ENCODE measurements around the gene BEGAIN. TPM values are rescaled to one million over a fixed set of nuclear protein-coding genes. Genes with fewer than 3 reads are reported as not detected.

Gene BEGAIN
- total and polyA plus RNA-seq, 11 donors = 0.14 to 2.8 (median 0.75) TPM

DNA sequence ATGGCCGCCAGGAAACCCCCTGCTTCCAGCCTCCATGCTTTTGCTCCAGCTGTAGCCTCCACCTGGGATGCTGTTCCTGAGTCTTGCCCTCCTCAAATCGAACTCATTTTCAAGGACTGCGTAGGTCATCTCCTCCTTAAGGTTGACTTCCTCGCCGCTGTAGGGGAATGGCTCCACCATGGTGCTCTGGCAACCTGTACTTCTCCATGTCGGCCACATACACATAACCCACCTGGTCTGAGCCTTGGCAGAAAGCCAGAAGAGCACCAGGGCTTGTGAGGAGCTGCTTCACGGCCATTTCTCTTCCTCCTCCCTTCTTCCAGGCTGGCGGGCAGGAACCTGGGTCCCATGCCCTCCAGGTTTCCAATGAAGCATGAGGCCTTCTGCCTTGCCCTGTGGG lies 36.7 kb upstream of the BEGAIN start:
- no peaks in the 10 kb centered on the region for H3K36me3 ChIP-seq
- 85 to 89% (median 88%) methylated on average over 8 of the region's 8 CpGs for WGBS, 4 donors
- H3K27ac ChIP-seq = no peak overlapping the region
- DNase-seq = peak in 2 of 5 donors; percentile 7 to 14
- ATAC-seq = no peak
- TF ChIP-seq POLR2A (IDR thresholded peaks at IDR 0.05) = no peak
- TF ChIP-seq, protein P1, sequence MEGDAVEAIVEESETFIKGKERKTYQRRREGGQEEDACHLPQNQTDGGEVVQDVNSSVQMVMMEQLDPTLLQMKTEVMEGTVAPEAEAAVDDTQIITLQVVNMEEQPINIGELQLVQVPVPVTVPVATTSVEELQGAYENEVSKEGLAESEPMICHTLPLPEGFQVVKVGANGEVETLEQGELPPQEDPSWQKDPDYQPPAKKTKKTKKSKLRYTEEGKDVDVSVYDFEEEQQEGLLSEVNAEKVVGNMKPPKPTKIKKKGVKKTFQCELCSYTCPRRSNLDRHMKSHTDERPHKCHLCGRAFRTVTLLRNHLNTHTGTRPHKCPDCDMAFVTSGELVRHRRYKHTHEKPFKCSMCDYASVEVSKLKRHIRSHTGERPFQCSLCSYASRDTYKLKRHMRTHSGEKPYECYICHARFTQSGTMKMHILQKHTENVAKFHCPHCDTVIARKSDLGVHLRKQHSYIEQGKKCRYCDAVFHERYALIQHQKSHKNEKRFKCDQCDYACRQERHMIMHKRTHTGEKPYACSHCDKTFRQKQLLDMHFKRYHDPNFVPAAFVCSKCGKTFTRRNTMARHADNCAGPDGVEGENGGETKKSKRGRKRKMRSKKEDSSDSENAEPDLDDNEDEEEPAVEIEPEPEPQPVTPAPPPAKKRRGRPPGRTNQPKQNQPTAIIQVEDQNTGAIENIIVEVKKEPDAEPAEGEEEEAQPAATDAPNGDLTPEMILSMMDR (IDR thresholded peaks at IDR 0.05) = no peak
- intact Hi-C loops (cut with DNase I) = no loop called here
- peaks cover 0 to 8% (median 0%) of the 10 kb centered on the region in 12 donors for H3K9me3 ChIP-seq
- no peak overlapping the region for H3K4me3 ChIP-seq
- H3K27me3 ChIP-seq = peaks cover 0 to 57% (median 10%) of the 10 kb centered on the region in 9 donors
- peaks cover 0 to 20% (median 0%) of the 10 kb centered on the region in 12 donors for H3K4me1 ChIP-seq

DNA sequence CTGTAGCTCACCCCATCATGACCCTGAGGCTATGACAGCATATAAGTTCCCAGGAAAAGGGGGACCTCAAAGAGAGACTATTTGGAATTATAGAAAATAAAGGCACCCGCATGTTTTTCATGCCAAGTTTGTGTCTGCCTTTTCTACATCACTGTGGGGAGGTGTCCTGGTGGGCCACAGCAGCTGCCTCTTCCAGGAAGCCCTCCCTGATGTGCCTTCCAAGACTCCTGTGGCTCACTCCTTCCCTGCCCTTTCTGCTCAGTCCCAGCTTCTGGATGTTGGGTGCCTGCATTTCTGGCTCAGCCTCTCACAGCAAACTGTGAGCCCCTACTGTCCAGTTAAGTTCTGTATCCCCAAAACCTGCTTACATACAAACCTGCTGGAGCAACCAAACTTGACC lies 36.3 kb upstream of the BEGAIN start:
- DNase-seq (peak in 1 of 5 donors; percentile 7), ATAC-seq (no peak)
- no peak overlapping the region for H3K4me3 ChIP-seq
- H3K9me3 ChIP-seq = peaks cover 0 to 8% (median 0%) of the 10 kb centered on the region in 12 donors
- no peaks in the 10 kb centered on the region for H3K36me3 ChIP-seq
- peaks cover 0 to 60% (median 10%) of the 10 kb centered on the region in 9 donors for H3K27me3 ChIP-seq
- peaks cover 0 to 24% (median 2%) of the 10 kb centered on the region in 12 donors for H3K4me1 ChIP-seq
- 82 to 100% (median 92%) methylated on average over 1 of the region's 1 CpG for WGBS, 4 donors
- TF ChIP-seq, protein P1 (IDR thresholded peaks at IDR 0.05) = no peak
- no peak for TF ChIP-seq POLR2A (IDR thresholded peaks at IDR 0.05)
- intact Hi-C loops (cut with DNase I) = no loop called here
- no peak overlapping the region for H3K27ac ChIP-seq

DNA sequence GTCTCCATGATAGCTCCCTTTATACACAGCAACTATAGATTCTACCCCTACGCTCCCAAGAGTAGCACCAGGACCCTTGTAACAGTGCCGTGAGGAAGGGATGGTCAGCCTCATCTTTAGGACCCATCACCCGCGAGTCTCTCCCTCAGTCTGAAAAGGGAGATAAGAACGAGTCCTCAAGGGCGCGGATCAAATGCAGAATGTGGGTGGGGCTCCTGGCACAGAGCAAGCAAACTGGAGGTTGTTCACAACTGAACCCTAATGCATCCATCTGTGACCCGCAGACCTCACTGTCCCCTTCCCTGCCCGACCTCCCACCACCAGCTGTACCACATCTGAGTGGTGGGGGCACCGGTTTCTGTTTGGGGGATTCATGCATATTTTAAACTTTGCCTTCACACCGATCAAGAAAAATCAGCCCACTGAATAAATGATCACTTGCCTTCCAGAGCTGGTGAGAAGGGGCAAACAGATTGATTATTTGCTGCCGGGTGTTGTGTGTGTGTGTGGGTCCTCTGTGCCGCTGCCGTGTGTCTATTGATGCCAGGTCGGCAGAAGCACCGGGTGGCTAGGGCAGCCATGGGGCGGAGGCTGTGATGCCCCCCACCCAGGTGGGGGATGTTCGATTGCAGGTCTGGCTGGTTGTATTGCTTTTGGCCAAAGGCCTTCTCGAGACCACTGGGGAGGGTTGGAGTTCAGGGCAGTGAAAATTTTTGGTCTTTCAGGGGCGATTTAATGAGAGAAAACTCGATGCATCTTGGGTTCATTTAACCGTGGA lies 35.7 kb upstream of the BEGAIN start:
- intact Hi-C loops (cut with DNase I) = no loop called here
- Histone ChIP-seq H3K27me3 (peaks cover 0 to 60% (median 10%) of the 10 kb centered on the region in 9 donors), H3K4me3 (no peak overlapping the region), H3K4me1 (peaks cover 0 to 31% (median 7%) of the 10 kb centered on the region in 12 donors), H3K27ac (no peak overlapping the region), H3K36me3 (no peaks in the 10 kb centered on the region), H3K9me3 (peaks cover 0 to 8% (median 0%) of the 10 kb centered on the region in 12 donors)
- peak in 1 of 5 donors; percentile 15 for DNase-seq
- ATAC-seq = no peak
- WGBS, 4 donors = 71 to 77% (median 74%) methylated on average over 22 of the region's 22 CpGs
- TF ChIP-seq, protein P1 (IDR thresholded peaks at IDR 0.05) = no peak
- TF ChIP-seq POLR2A (IDR thresholded peaks at IDR 0.05) = no peak

DNA sequence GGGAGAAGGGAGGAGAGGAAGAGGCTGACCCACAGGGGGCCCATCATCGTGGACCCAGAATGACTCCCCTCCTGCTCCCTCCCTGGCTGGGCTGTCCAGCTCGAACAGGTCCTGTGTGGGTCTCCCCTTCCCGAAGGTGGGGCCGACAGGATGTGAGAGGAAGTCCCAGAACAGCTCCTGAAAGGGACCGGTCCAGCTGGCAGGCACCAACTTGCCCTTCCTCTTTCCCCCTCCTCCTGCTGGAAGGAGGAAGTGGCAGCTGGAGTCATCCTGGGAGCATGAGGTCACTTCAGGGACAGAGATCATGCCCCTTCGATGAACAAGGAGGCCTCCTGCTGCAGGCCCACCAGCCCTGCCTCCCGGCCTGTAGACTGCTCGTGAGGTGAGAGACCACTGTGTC lies 35.0 kb upstream of the BEGAIN start:
- Histone ChIP-seq H3K27ac (no peak overlapping the region), H3K36me3 (no peaks in the 10 kb centered on the region), H3K4me1 (peaks cover 0 to 38% (median 9%) of the 10 kb centered on the region in 12 donors), H3K9me3 (peaks cover 0 to 8% (median 0%) of the 10 kb centered on the region in 12 donors), H3K4me3 (no peak overlapping the region), H3K27me3 (peaks cover 0 to 60% (median 10%) of the 10 kb centered on the region in 9 donors)
- DNase-seq = peak in 2 of 5 donors; percentile 39 to 47
- TF ChIP-seq, protein P1 (IDR thresholded peaks at IDR 0.05) = no peak
- TF ChIP-seq POLR2A (IDR thresholded peaks at IDR 0.05) = no peak
- 34 to 49% (median 36%) methylated on average over 5 to 8 of the region's 8 CpGs for WGBS, 4 donors
- intact Hi-C loops (cut with DNase I) = no loop called here
- ATAC-seq = peak in 2 of 4 donors; percentile 10 to 22

Measured in heart left ventricle (tissue), 16 donors.